H1 (cell line): ENCODE results near the gene PDGFA. TPM values are rescaled to one million over a fixed set of nuclear protein-coding genes. Genes with fewer than 3 reads are reported as not detected.

Source experiments
- CTCF ChIA-PET: fragments of 300-600 bp; sonication (Branson Sonifier 250); formaldehyde crosslinking; loops from one replicate; lab custom pipeline; 2021; ENCODE audit not compliant: partially characterized antibody; lab: Charles Lee
- POLR2A ChIA-PET: fragments of 300-600 bp; sonication (Branson Sonifier 250); formaldehyde crosslinking; loops from one replicate; lab custom pipeline; 2021; ENCODE audit warnings: inconsistent platforms; ENCODE audit not compliant: partially characterized antibody; lab: Charles Lee
- DNase-seq, 2 experiments: peaks; one replicate each; pipeline versions ENCODE4 v3.0.0 to v3.0.0-alpha.2; 2010 to 2022; ENCODE audit warnings: low spot score in 2 of 2, low read depth in 1 of 2, mixed read lengths in 1 of 2
- FAIRE-seq: peaks from 2 replicates; lab custom pipeline; 2011; peaks lifted over from hg19 to GRCh38; lab: Jason Lieb, UNC
- H2AFZ ChIP-seq: 2 replicates; pipeline ENCODE4 v1.8.1; 2012; ENCODE audit warnings: low read length, inconsistent platforms
- H2AK5ac ChIP-seq: 2 replicates; pipeline ENCODE4 v1.6.1; 2013; ENCODE audit warnings: low read depth, low read length
- H2BK120ac ChIP-seq: replicated peaks from 2 replicates; pipeline ENCODE3; 2013; ENCODE audit warnings: low read depth, low read length, inconsistent platforms
- H2BK12ac ChIP-seq: 2 replicates; pipeline ENCODE4 v1.6.1; 2013; ENCODE audit warnings: low read depth, low read length
- H2BK15ac ChIP-seq: 2 replicates; pipeline ENCODE4 v1.6.1; 2013; ENCODE audit warnings: low read length
- H2BK20ac ChIP-seq: 2 replicates; pipeline ENCODE4 v1.6.1; 2013; ENCODE audit warnings: low read length
- H2BK5ac ChIP-seq: 2 replicates; pipeline ENCODE4 v1.6.1; 2013; ENCODE audit warnings: low read depth, low read length
- H3K14ac ChIP-seq: 2 replicates; pipeline ENCODE4 v1.6.1; 2013; ENCODE audit warnings: inconsistent platforms; ENCODE audit not compliant: insufficient read length
- H3K18ac ChIP-seq: 2 replicates; pipeline ENCODE4 v1.6.1; 2013; ENCODE audit warnings: low read length; ENCODE audit errors: extremely low read depth
- H3K23ac ChIP-seq: 2 replicates; pipeline ENCODE4 v1.6.1; 2013; ENCODE audit warnings: inconsistent platforms; ENCODE audit not compliant: insufficient read length
- H3K23me2 ChIP-seq: 2 replicates; pipeline ENCODE4 v1.6.1; 2013; ENCODE audit warnings: low read depth, low read length
- H3K27ac ChIP-seq: 2 replicates; pipeline ENCODE4 v1.6.1; 2011; ENCODE audit warnings: low read depth, low read length, inconsistent platforms
- H3K27me3 ChIP-seq, 4 experiments: replicated peaks in 1 of 4; 1 replicate in 1 of 4; 2 replicates in 3 of 4; pipeline versions ENCODE4 v1.6.1 to v1.8.1; 2011 to 2013; ENCODE audit warnings: low read length in 3 of 4, mild to moderate bottlenecking in 3 of 4, inconsistent platforms in 2 of 4, mixed read lengths in 2 of 4, moderate library complexity in 1 of 4; ENCODE audit not compliant: control insufficient read depth in 3 of 4, insufficient read depth in 3 of 4; ENCODE audit errors: extremely low read depth in 1 of 4
- H3K36me3 ChIP-seq, 4 experiments: 2 replicates each; pipeline versions ENCODE4 v1.6.1 to v1.8.1; 2011 to 2013; ENCODE audit warnings: mild to moderate bottlenecking in 4 of 4, low read length in 3 of 4, moderate library complexity in 2 of 4, control low read depth in 1 of 4, inconsistent platforms in 1 of 4; ENCODE audit not compliant: insufficient read depth in 4 of 4, control insufficient read depth in 2 of 4
- H3K4ac ChIP-seq: replicated peaks from 2 replicates; pipeline ENCODE3; 2013; ENCODE audit warnings: low read length, low read depth, mixed read lengths, inconsistent platforms; ENCODE audit not compliant: insufficient read length
- H3K4me1 ChIP-seq, 4 experiments: replicated peaks in 1 of 4; 1 replicate in 1 of 4; 2 replicates in 3 of 4; pipeline versions ENCODE4 v1.6.1 to v1.8.1; 2011 to 2013; ENCODE audit warnings: low read length in 3 of 4, inconsistent platforms in 2 of 4, mixed read lengths in 1 of 4; ENCODE audit not compliant: insufficient read depth in 4 of 4, control insufficient read depth in 3 of 4
- H3K4me2 ChIP-seq, 2 experiments: 2 replicates each; pipeline versions ENCODE4 v1.6.1 to v1.8.1; 2011 to 2013; ENCODE audit warnings: low read depth in 2 of 2, low read length in 2 of 2, control low read depth in 1 of 2, inconsistent platforms in 1 of 2, mild to moderate bottlenecking in 1 of 2; ENCODE audit not compliant: insufficient read depth in 1 of 2
- H3K4me3 ChIP-seq, 4 experiments: fragments of 200-600, 300-600 bp in 1 of 4; sonication (generic), shearing (Covaris generic), sonication (Bioruptor Twin) in 1 of 4; 2 replicates each; pipeline versions ENCODE4 v1.5.1 to v1.8.1; 2011 to 2016; ENCODE audit warnings: low read length in 4 of 4, low read depth in 3 of 4, control low read depth in 2 of 4, inconsistent platforms in 2 of 4, mild to moderate bottlenecking in 2 of 4, mixed read lengths in 1 of 4, moderate library complexity in 1 of 4; ENCODE audit not compliant: insufficient read depth in 2 of 4; ENCODE audit errors: extremely low read depth in 1 of 4
- H3K56ac ChIP-seq: replicated peaks from 2 replicates; pipeline ENCODE3; 2013; ENCODE audit warnings: low read depth, mild to moderate bottlenecking, mixed read lengths, low read length, inconsistent platforms; ENCODE audit not compliant: insufficient read length
- H3K79me1 ChIP-seq: 2 replicates; pipeline ENCODE4 v1.6.1; 2013; ENCODE audit warnings: low read depth, low read length, control low read depth
- H3K79me2 ChIP-seq, 2 experiments: 2 replicates each; pipeline versions ENCODE4 v1.6.1 to v1.8.1; 2012 to 2013; ENCODE audit warnings: low read length in 2 of 2, mild to moderate bottlenecking in 2 of 2, inconsistent platforms in 1 of 2; ENCODE audit not compliant: insufficient read depth in 2 of 2, control insufficient read depth in 1 of 2
- H3K9ac ChIP-seq, 4 experiments: replicated peaks in 1 of 4; 1 replicate in 1 of 4; 2 replicates in 3 of 4; pipeline versions ENCODE4 v1.6.1 to v1.8.1; 2011 to 2013; ENCODE audit warnings: low read depth in 3 of 4, low read length in 3 of 4, control low read depth in 2 of 4, mild to moderate bottlenecking in 2 of 4, moderate library complexity in 2 of 4, inconsistent platforms in 1 of 4; ENCODE audit errors: extremely low read depth in 1 of 4
- H3K9me3 ChIP-seq, 2 experiments: 2 replicates each; pipeline versions ENCODE4 v1.6.1 to v1.8.1; 2012 to 2013; ENCODE audit warnings: mild to moderate bottlenecking in 2 of 2, moderate library complexity in 2 of 2, control low read depth in 1 of 2, inconsistent platforms in 1 of 2, low read depth in 1 of 2, low read length in 1 of 2, mixed read lengths in 1 of 2; ENCODE audit not compliant: insufficient read depth in 2 of 2
- H4K20me1 ChIP-seq, 2 experiments: replicated peaks in 1 of 2; 2 replicates each; pipeline versions ENCODE3 to v1.8.1; 2011 to 2013; ENCODE audit warnings: inconsistent platforms in 2 of 2, low read length in 2 of 2, mild to moderate bottlenecking in 1 of 2; ENCODE audit not compliant: insufficient read depth in 2 of 2, control insufficient read depth in 1 of 2
- H4K5ac ChIP-seq: 2 replicates; pipeline ENCODE4 v1.6.1; 2013; ENCODE audit warnings: low read length, low read depth, mixed read lengths, inconsistent platforms; ENCODE audit not compliant: insufficient read length
- H4K8ac ChIP-seq: 2 replicates; pipeline ENCODE4 v1.8.0; 2013; ENCODE audit warnings: mild to moderate bottlenecking, moderate library complexity, low read length, inconsistent platforms; ENCODE audit not compliant: insufficient read depth; ENCODE audit errors: extremely low read depth
- H4K91ac ChIP-seq: replicated peaks from 2 replicates; pipeline ENCODE3; 2013; ENCODE audit warnings: low read length, mixed read lengths, inconsistent platforms; ENCODE audit not compliant: insufficient read length
- CHD2 ChIP-seq: IDR thresholded peaks from 2 replicates; pipeline ENCODE4 v1.6.1; 2012; ENCODE audit warnings: low read length, improper control_type of control experiment
- CREB1 ChIP-seq: IDR thresholded peaks from 2 replicates; pipeline ENCODE4 v1.6.1; 2012; ENCODE audit warnings: inconsistent platforms
- RFX5 ChIP-seq: IDR thresholded peaks from 2 replicates; pipeline ENCODE4 v1.6.1; 2011; ENCODE audit warnings: low read depth, low read length, improper control_type of control experiment, borderline replicate concordance
- SIX5 ChIP-seq: IDR thresholded peaks from 2 replicates; pipeline ENCODE4 v1.6.1; 2011; ENCODE audit warnings: mild to moderate bottlenecking, low read depth, low read length
- WGBS, 2 experiments: shearing (Covaris generic) in 1 of 2; methylation state at CpG; one replicate each; pipeline versions ENCODE4 v1.1.6 to v1.1.7; 2013 to 2015; ENCODE audit warnings: low lambda C conversion rate in 2 of 2, mixed read lengths in 2 of 2, inconsistent platforms in 1 of 2, low coverage in 1 of 2, missing lambda C conversion rate in 1 of 2; ENCODE audit not compliant: insufficient replicate concordance in 2 of 2, insufficient coverage in 1 of 2, insufficient read length in 1 of 2; ENCODE audit errors: extremely low coverage in 1 of 2, missing lambda C conversion rate in 1 of 2; 5-methylcytosine and 5-hydroxymethylcytosine counted together
- polyA plus RNA-seq, 7 experiments: library from polyadenylated mRNA; depleted of rRNA in 3 of 7; stranded (reverse) in 5 of 7; unstranded in 2 of 7; fragments of >200 nt in 5 of 7; fragments of 200-250 nt in 2 of 7; gene quantifications; 1 replicate in 5 of 7; 2 replicates in 1 of 7; 4 replicates in 1 of 7; pipeline versions ENCODE4 v1.2.1 to v1.2.3, GENCODE V29; 2011 to 2013; ENCODE audit warnings: missing spikeins in 2 of 7, mixed read lengths in 2 of 7
- total RNA-seq: library from RNA; stranded (reverse); fragmentation: NEBNext Ultra II Directional; extraction: Animal tissue kit (Norgen Biotek cat#: 25700); gene quantifications from 2 replicates; pipeline ENCODE4 v1.2.1, GENCODE V29; 2021

The PDGFA gene
- total and polyA plus RNA-seq, 2 of the 8 experiments (the other 6 are each of a cell fraction or from before 2014, with no cell fraction given) = 21.1 to 43.0 TPM

DNA sequence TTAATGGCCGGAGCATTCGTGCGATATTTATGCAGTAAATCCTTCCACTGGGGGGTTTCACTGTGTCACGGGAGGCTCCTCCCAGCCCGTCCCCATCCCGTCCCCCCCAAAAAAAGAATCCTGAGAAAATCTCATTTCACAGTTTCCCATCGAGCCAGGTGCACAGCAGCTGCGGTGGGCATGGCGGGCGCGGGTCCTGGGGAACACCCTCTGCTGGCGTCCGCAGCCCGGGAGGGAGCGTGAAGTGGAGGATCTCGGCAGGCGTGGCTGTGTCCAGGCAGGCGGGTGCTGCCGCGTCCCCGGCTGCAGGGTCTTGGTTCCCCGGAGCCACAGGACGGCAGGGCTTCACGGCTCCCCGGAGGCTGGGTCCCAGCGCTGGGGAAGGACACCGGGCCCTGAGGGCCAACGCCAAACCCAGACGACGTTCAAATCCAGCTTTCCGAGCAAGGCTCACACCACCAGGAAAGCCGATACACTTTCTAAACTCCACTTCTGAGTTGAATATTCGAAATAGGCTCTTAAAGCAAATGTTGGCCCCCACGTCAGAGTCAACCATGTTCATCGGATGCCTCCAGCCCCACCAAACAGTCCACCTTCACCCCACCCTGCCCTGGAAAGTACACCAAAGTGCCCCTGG is 55.7 kb downstream of the PDGFA start:
- H3K4ac ChIP-seq = no peak overlapping the region
- H2BK120ac ChIP-seq = no peak overlapping the region
- H4K91ac ChIP-seq = no peak overlapping the region
- no peaks in the 10 kb centered on the region for H3K79me1 ChIP-seq
- no peak overlapping the region for H2BK5ac ChIP-seq
- H3K23ac ChIP-seq = no peak overlapping the region
- H3K18ac ChIP-seq = no peak overlapping the region
- H4K5ac ChIP-seq = no peak overlapping the region
- no peak overlapping the region for H2BK15ac ChIP-seq
- no peak overlapping the region for H2AK5ac ChIP-seq
- TF ChIP-seq SIX5 (no peak), CREB1 (no peak), CHD2 (no peak), RFX5 (no peak)
- H3K9me3 ChIP-seq = 0 out of 4 replicates have a peak, but pooled peaks cover 0 to 4% of the 10 kb centered on the region in 2 experiments
- no peak overlapping the region for H3K27ac ChIP-seq
- 0 out of 2 replicates have a peak overlapping the region, but pooled peaks have one; percentile 47 for H2AFZ ChIP-seq
- H3K4me1 ChIP-seq = peaks cover 0 to 9% (median 7%) of the 10 kb centered on the region in 4 experiments; a peak in 5 of 7 replicates
- POLR2A ChIA-PET = interaction anchor here (0.6 kb wide), 1 partner anchor 344 kb away, joined by 3 read pairs; no protein-coding TSS in a partner anchor
- no peak overlapping the region for H3K4me2 ChIP-seq
- H2BK12ac ChIP-seq = no peak overlapping the region
- H3K4me3 ChIP-seq = no peak overlapping the region
- no peak overlapping the region for H3K14ac ChIP-seq
- FAIRE-seq (no peak), DNase-seq (peak in 1 of 2 experiments; percentile 46)
- no peaks in the 10 kb centered on the region for H4K20me1 ChIP-seq
- H4K8ac ChIP-seq = no peak overlapping the region
- H3K79me2 ChIP-seq = no peaks in the 10 kb centered on the region
- H3K9ac ChIP-seq = no peak overlapping the region
- CTCF ChIA-PET = interaction anchor here (0.6 kb wide), 1 partner anchor 75 kb away, joined by 3 read pairs; no protein-coding TSS in a partner anchor
- no peak overlapping the region for H2BK20ac ChIP-seq
- H3K23me2 ChIP-seq = peaks cover 9% of the 10 kb centered on the region; the same call in 1 of the 2 replicates
- 89% methylated on average over 35 of the region's 35 CpGs; no CpG with 5 or more reads in 1 of the 2 experiments for WGBS, 2 experiments
- no peaks in the 10 kb centered on the region for H3K36me3 ChIP-seq
- H3K56ac ChIP-seq = no peak overlapping the region
- H3K27me3 ChIP-seq = no peaks in the 10 kb centered on the region
